Gastroesophageal sphincter (tissue), 3 donors: ENCODE data around the gene GPX1.

ENCODE experiments used
- POLR2A ChIP-seq, 2 donors: fragments of 450-650 bp; IDR thresholded peaks; one replicate each; pipeline ENCODE4 v1.6.1; 2017; ENCODE audit warnings: antibody characterized with exemption in 2 of 2, mild to moderate bottlenecking in 2 of 2, moderate library complexity in 1 of 2
- POLR2AphosphoS5 ChIP-seq: sonication (generic); formaldehyde crosslinking; IDR thresholded peaks from one replicate; pipeline ENCODE4 v1.6.1; 2017; ENCODE audit warnings: antibody characterized with exemption
- TF ChIP-seq, protein P1 (sequence below), 4 experiments: fragments of 200-600 bp in 2 of 4; fragments of 450-650 bp in 2 of 4; sonication (generic) in 1 of 4; IDR thresholded peaks; one replicate each; pipeline ENCODE4 v1.5.1; 2017 to 2019; ENCODE audit warnings: antibody characterized with exemption in 4 of 4, mild to moderate bottlenecking in 2 of 4, moderate library complexity in 2 of 4

DNA sequence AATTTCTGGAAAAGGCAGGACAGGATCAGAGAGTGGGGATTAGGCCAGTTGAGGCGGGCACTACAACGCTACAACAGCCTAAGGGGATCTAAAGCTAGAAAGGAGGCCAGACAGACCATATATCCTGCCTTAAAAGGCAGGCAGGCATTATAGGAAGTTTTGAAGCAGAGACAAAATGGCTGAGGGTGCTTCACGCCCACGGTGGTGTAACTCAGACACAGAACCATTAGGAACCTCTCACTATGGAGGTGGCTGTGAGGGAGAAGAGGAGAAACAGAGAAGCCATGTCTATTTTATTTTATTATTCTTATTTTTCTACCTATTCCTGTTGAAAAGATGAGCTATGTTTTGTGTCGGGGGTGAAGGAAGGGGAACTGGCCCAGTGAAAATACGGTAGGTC is 16.2 kb downstream of the GPX1 start:
- TF ChIP-seq POLR2AphosphoS5 (no peak), POLR2A (IDR thresholded peaks at IDR 0.05) (no peak)
- TF ChIP-seq, protein P1, sequence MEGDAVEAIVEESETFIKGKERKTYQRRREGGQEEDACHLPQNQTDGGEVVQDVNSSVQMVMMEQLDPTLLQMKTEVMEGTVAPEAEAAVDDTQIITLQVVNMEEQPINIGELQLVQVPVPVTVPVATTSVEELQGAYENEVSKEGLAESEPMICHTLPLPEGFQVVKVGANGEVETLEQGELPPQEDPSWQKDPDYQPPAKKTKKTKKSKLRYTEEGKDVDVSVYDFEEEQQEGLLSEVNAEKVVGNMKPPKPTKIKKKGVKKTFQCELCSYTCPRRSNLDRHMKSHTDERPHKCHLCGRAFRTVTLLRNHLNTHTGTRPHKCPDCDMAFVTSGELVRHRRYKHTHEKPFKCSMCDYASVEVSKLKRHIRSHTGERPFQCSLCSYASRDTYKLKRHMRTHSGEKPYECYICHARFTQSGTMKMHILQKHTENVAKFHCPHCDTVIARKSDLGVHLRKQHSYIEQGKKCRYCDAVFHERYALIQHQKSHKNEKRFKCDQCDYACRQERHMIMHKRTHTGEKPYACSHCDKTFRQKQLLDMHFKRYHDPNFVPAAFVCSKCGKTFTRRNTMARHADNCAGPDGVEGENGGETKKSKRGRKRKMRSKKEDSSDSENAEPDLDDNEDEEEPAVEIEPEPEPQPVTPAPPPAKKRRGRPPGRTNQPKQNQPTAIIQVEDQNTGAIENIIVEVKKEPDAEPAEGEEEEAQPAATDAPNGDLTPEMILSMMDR (IDR thresholded peaks at IDR 0.05): no peak
